Omental fat pad (tissue), 4 donors: ENCODE measurements around the gene ATG7. TPM values are rescaled to one million over a fixed set of nuclear protein-coding genes. Genes with fewer than 3 reads are reported as not detected.

Experiments
- ATAC-seq: fragments of 150-250 bp; one replicate; pipeline ENCODE4 v1.9.1; 2016; ENCODE audit warnings: mild to moderate bottlenecking, moderate library complexity; ENCODE audit not compliant: low FRiP score
- DNase-seq: peaks from one replicate; pipeline ENCODE4 v3.0.0-alpha.2; 2019; ENCODE audit warnings: low spot score
- CTCF ChIP-seq, 3 donors: fragments of 450-650 bp; IDR thresholded peaks; one replicate each; pipeline ENCODE4 v1.5.1; 2016 to 2017; ENCODE audit warnings: antibody characterized with exemption in 3 of 3, mild to moderate bottlenecking in 3 of 3, moderate library complexity in 2 of 3
- total RNA-seq, 4 donors: library from RNA; depleted of rRNA; stranded (reverse); fragments of >200 nt; gene quantifications; one replicate each; pipeline ENCODE4 v1.1.0, GENCODE V29; 2016

ATG7 gene
- total RNA-seq, 4 donors from 2014 or later: 62.9 to 96.7 (median 76.2) TPM

GRCh38 chr3:11566478-11566877 is 294.3 kb downstream of the ATG7 start:
- no peak for DNase-seq
- TF ChIP-seq CTCF (IDR thresholded peaks at IDR 0.05): no peak
- ATAC-seq: no peak

DNA sequence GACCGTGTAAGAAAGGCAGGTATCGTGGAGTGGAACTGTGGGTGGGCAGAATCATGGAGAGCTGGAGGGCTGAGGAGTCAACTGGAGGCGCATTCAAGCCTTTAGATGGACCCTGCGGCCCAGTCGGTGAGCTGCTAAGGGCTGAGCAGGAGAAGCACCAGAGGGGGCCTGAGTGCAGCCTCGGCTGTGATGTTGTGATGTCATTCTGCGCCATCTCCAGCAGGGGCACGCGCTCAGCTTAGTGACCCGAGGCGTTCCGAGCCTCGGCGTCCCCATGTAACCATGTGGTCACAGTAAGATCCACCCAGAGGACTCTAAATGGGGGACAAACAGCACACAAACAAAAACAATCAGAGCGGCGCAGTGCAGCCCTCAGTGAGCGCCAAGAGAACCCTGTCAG is 294.7 kb downstream of the ATG7 start:
- ATAC-seq: no peak
- no peak for TF ChIP-seq CTCF (IDR thresholded peaks at IDR 0.05)

DNA sequence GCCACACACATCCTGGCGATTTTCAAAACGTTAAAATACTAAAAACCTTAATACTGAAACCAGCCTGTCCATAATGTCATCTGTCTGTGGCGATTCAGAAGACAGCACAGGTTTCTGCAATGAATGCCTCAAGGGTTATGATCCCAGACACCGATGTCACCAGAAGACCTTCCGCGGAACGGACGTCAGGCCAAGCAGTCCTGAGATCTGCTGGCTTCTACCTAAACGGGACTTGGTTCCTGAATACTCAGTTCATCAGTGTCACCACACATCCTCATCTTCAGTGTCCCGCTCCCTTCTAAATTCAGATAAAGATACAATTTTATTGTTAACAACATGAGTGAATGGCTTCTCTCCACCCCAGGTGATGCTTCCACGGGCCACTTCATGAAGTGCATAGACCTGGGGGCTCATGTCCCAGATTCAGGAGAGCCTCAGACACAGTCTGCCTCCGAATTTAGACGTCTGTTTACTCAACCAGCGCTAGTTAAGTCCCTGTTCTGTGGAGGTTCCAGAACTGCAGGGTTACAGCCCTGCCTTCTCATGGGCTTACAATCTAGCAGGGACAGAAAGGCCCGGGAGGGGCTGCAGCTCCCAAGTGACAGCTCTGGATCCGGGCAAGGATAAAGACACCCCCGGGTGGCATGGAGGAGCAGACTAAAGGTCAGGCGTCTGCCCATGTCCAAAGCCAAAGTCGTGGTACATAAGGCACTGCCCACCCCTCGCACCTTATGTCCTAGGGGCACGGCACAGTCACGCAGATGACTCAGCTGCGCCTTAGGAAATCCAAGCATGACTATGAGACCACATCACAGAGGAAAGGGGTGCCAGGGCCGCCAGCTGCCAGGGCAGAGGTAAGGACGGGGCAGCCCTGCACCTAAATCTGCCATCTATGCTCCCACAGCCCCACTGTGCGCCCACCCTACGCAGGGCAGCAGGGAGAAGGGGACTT is 295.6 kb downstream of the ATG7 start:
- no peak for TF ChIP-seq CTCF (IDR thresholded peaks at IDR 0.05)
- no peak for DNase-seq
- peak; percentile 15 for ATAC-seq

More for the DNA sequence above, 294.7 kb downstream of the ATG7 start:
- DNase-seq: no peak

DNA sequence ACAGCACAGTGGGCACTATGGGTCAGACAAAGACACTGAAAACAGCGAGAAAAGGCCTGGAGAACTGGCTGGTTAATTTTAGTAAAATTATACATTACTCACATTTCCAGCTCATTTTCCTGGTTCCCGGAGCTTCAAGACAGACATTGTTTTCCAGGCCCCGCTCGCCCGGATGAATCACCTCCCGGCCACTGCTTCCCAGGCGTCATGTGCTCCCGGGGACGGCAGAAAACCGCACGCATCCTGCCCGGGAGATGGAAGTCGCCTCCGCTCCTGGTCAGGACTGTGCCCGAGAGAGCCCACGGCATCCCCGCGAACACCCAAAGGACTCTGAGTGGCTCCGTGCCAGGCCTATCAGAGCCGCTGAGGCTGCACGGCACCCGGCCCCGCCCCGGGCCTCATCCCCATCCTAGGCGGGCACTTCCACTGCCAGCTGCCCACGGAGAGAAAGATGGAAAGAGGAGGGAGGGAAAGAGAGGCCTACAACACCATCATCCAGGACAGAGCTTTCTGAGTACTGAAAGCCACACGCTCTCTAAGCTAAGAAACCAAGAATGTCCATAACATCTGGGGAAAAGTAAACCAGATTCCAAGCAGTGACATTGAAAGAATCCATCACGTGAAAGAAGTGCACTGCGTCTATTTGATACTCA is 296.4 kb downstream of the ATG7 start:
- DNase-seq (peak; percentile 55), ATAC-seq (peak; percentile 52)
- no peak for TF ChIP-seq CTCF (IDR thresholded peaks at IDR 0.05)

DNA sequence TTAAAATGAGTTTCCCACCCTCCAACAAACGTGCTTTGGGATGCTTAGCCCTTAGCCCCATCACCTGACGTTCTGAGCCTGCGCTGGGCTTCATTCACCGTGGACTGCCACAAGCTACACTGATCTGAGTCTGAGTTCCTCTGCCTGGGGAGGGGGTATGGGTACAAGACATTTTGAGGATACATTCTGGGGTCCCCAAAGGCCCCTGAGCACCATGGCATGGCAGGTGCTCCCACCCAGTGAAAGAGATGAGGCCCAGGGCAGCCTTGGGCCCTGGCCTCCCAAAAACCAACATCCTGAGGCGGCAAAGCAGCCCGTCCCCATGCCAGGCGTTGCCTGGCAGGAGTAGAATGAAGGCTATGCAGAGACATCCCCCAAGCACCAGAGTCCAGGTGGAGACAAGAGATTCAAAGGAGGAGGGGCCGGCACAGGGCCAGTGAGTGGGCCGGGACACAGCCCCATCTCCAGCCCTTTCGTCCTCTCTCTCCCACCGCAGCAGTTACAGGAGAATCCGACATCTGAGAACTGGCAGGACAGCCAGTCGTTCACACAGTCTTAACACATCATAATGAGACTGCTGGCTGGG is 297.1 kb downstream of the ATG7 start:
- ATAC-seq (no peak), DNase-seq (no peak)
- no peak for TF ChIP-seq CTCF (IDR thresholded peaks at IDR 0.05)

- DNase-seq (no peak), ATAC-seq (no peak)
- no peak for TF ChIP-seq CTCF (IDR thresholded peaks at IDR 0.05)
Observed at GRCh38 chr3:11570251-11570650, 298.1 kb downstream of the ATG7 start.
